CD4-positive, alpha-beta T cell (primary cell): Measurements from ENCODE around the gene ZNF627. TPM values are rescaled to one million over a fixed set of nuclear protein-coding genes. Genes with fewer than 3 reads are reported as not detected.
"Not testable (repeated sequence)": the region's sequence is repeated elsewhere in the genome, so short reads cannot be mapped to it uniquely, and the experiment has no call there.

Experiments used
- ATAC-seq: fragments of 200-7000 bp; cut with Tn5 transposase; one replicate; pipeline ENCODE4 v1.10.0; 2022; ENCODE audit warnings: mild to moderate bottlenecking; ENCODE audit not compliant: poor library complexity
- CTCF ChIA-PET: fragments of 350-600 bp; sonication (Branson Sonifier 250); formaldehyde crosslinking; loops from one replicate; lab custom pipeline; 2021; ENCODE audit warnings: antibody characterized with exemption, inconsistent platforms; lab: Charles Lee
- POLR2A ChIA-PET: fragments of 350-600 bp; sonication (Branson Sonifier 250); formaldehyde crosslinking; loops from one replicate; lab custom pipeline; 2021; ENCODE audit warnings: antibody characterized with exemption, inconsistent platforms; lab: Charles Lee
- DNase-seq, 14 experiments: peaks; one replicate each; pipeline ENCODE4 v3.0.0-alpha.2; 2013 to 2020; ENCODE audit warnings: mixed read lengths in 2 of 14
- H3K27ac ChIP-seq, 2 donors: one replicate each; pipeline versions ENCODE4 v1.5.1 to v1.7.0; 2013; ENCODE audit warnings: low read length in 2 of 2, low read depth in 1 of 2, mild to moderate bottlenecking in 1 of 2
- H3K27me3 ChIP-seq, 2 experiments: 1 replicate in 1 of 2; 2 replicates in 1 of 2; pipeline versions ENCODE4 v1.6.1 to v1.7.0; 2013; ENCODE audit warnings: low read length in 2 of 2, control low read depth in 1 of 2, mild to moderate bottlenecking in 1 of 2, moderate library complexity in 1 of 2; ENCODE audit not compliant: insufficient read depth in 2 of 2, control insufficient read depth in 1 of 2
- H3K36me3 ChIP-seq: one replicate; pipeline ENCODE4 v1.6.1; 2013; ENCODE audit warnings: low read length, control low read depth; ENCODE audit not compliant: insufficient read depth
- H3K4me1 ChIP-seq: one replicate; pipeline ENCODE4 v1.6.1; 2013; ENCODE audit warnings: low read length, control low read depth; ENCODE audit not compliant: insufficient read depth
- H3K4me3 ChIP-seq: one replicate; pipeline ENCODE4 v1.5.1; 2013; ENCODE audit warnings: mild to moderate bottlenecking, low read length, moderate library complexity
- H3K9me3 ChIP-seq, 2 experiments: 1 replicate in 1 of 2; 2 replicates in 1 of 2; pipeline versions ENCODE4 v1.6.1 to v1.7.0; 2013; ENCODE audit warnings: low read length in 2 of 2, mild to moderate bottlenecking in 2 of 2, control low read depth in 1 of 2, moderate library complexity in 1 of 2; ENCODE audit not compliant: control insufficient read depth in 1 of 2, insufficient read depth in 1 of 2
- H3K27ac Mint-ChIP-seq: one replicate; pipeline ENCODE4 v1.8.0; 2020; ENCODE audit warnings: mixed read lengths
- H3K27me3 Mint-ChIP-seq: one replicate; pipeline ENCODE4 v1.8.0; 2021; ENCODE audit warnings: mixed read lengths
- H3K36me3 Mint-ChIP-seq: one replicate; pipeline ENCODE4 v1.8.0; 2021; ENCODE audit warnings: low read depth, mixed read lengths
- H3K4me1 Mint-ChIP-seq: one replicate; pipeline ENCODE4 v1.8.0; 2021; ENCODE audit warnings: low read depth, mixed read lengths
- H3K4me3 Mint-ChIP-seq: one replicate; pipeline ENCODE4 v1.8.0; 2020; ENCODE audit warnings: mild to moderate bottlenecking, mixed read lengths
- H3K9me3 Mint-ChIP-seq: one replicate; pipeline ENCODE4 v1.8.0; 2020; ENCODE audit warnings: mixed read lengths
- intact Hi-C, 2 experiments: fragments of 100-400 bp; cut with DNase I in 1 of 2; cut with micrococcal nuclease in 1 of 2; formaldehyde crosslinking; loops; one replicate each; pipeline versions ENCODE4 v1.15.1 to v1.9.0; 2023 to 2025; cut with DNase I, micrococcal nuclease
- total RNA-seq, 174 experiments: library from RNA in 2 of 174; stranded (reverse) in 2 of 174; gene quantifications; one replicate each; pipeline ENCODE4 v1.2.3 and lab custom pipeline; 2021 to 2026
- TF ChIP-seq, protein P1 (sequence below): fragments of 200-600 bp; IDR thresholded peaks from one replicate; pipeline ENCODE4 v1.8.0; 2022; ENCODE audit warnings: antibody characterized with exemption, mild to moderate bottlenecking

ZNF627 gene
- total RNA-seq, 2 experiments from 2014 or later: 11.7 to 12.7 TPM

DNA sequence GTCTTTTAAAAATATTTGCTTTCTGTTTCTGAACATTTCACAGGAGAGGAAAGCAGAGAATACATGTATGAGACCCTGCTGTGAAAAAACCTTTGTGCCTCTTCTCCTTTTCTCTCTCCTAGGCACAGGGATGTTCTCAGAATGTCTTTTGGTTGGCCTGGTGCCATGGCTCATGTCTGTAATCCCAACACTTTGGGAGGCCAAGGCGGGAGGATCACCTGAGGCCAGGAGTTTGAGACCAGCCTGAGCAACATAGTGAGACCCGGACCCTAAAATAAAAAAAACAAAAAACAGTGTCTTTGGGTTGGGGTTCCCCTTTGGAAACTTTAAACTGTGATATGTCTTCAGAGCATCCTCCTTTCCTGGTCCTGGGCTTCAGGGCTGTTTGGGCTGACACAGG, 1.5 kb downstream of the ZNF627 start:
- Mint-ChIP-seq H3K4me1 (peaks cover 40% of the 10 kb centered on the region), H3K27ac (peak overlapping the region; percentile 90), H3K9me3 (no peaks in the 10 kb centered on the region), H3K4me3 (peak overlapping the region; percentile 64), H3K36me3 (peaks cover 27% of the 10 kb centered on the region), H3K27me3 (no peaks in the 10 kb centered on the region)
- H3K4me1 ChIP-seq: peaks cover 23% of the 10 kb centered on the region
- H3K4me3 ChIP-seq: no peak overlapping the region
- no peaks in the 10 kb centered on the region for H3K9me3 ChIP-seq
- CTCF ChIA-PET: no interaction called here
- H3K27ac ChIP-seq: no peak overlapping the region
- TF ChIP-seq, protein P1, sequence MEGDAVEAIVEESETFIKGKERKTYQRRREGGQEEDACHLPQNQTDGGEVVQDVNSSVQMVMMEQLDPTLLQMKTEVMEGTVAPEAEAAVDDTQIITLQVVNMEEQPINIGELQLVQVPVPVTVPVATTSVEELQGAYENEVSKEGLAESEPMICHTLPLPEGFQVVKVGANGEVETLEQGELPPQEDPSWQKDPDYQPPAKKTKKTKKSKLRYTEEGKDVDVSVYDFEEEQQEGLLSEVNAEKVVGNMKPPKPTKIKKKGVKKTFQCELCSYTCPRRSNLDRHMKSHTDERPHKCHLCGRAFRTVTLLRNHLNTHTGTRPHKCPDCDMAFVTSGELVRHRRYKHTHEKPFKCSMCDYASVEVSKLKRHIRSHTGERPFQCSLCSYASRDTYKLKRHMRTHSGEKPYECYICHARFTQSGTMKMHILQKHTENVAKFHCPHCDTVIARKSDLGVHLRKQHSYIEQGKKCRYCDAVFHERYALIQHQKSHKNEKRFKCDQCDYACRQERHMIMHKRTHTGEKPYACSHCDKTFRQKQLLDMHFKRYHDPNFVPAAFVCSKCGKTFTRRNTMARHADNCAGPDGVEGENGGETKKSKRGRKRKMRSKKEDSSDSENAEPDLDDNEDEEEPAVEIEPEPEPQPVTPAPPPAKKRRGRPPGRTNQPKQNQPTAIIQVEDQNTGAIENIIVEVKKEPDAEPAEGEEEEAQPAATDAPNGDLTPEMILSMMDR: no peak
- DNase-seq: no peak
- no peak for ATAC-seq
- H3K36me3 ChIP-seq: no peaks in the 10 kb centered on the region
- POLR2A ChIA-PET: interaction anchor here (0.6 kb wide), 1 partner anchor 477 kb away, joined by 3 read pairs; no protein-coding TSS in a partner anchor
- intact Hi-C loops: no loop called here
- no peaks in the 10 kb centered on the region for H3K27me3 ChIP-seq

DNA sequence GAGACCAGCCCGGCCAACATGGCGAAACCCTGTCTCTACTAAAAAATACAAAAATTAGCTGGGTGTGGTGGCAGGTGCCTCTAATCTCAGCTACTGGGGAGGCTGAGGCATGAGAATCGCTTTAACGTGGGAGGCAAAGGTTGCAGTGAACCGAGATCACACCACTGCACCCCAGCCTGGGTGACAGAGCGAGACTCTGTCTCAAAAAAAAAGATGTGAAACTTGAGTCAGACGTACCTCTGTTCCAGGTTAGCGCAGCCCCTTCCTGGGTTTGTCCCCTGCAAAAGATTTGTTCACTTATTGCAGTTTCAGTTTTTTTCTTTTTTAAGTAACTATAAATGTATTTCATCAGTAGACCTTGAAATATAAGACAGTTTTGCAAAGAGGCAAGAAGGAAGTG, 2.4 kb downstream of the ZNF627 start:
- CTCF ChIA-PET, DNase-seq, H3K9me3 Mint-ChIP-seq: not testable (repeated sequence)

DNA sequence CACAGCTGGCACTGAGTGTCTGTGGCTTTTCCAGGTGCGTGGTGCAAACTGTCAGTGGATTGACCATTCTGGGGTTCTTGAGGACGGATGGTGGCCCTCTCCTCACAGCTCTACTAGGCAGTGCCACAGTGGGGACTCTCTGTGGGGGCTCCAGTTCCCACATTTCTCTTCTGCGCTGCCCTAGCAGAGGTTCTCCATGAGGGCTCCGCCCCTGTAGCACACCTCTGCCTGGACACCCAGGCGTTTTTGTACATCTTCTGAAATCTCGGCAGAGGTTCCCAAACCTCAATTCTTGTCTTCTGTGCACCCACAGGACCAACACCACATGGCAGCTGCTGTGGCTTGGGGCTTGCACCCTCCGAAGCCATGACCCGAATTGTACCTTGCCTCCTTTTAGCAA, 9.2 kb downstream of the ZNF627 start:
- H3K9me3 ChIP-seq: peaks cover 6 to 20% of the 10 kb centered on the region in 2 experiments
- H3K27ac ChIP-seq: no peak overlapping the region
- ATAC-seq (no peak), DNase-seq (no peak)
- no peaks in the 10 kb centered on the region for H3K27me3 ChIP-seq
- H3K4me1 Mint-ChIP-seq: peaks cover 13% of the 10 kb centered on the region
- H3K4me3 Mint-ChIP-seq: no peak overlapping the region
- peaks cover 6% of the 10 kb centered on the region for H3K9me3 Mint-ChIP-seq
- intact Hi-C loops: no loop called here
- H3K36me3 Mint-ChIP-seq: peaks cover 61% of the 10 kb centered on the region
- ChIA-PET POLR2A (no interaction called here), CTCF (no interaction called here)
- H3K36me3 ChIP-seq: peaks cover 7% of the 10 kb centered on the region
- no peak overlapping the region for H3K27ac Mint-ChIP-seq
- H3K4me3 ChIP-seq: no peak overlapping the region
- TF ChIP-seq, protein P1: no peak
- H3K27me3 Mint-ChIP-seq: no peaks in the 10 kb centered on the region
- no peaks in the 10 kb centered on the region for H3K4me1 ChIP-seq

More for the DNA sequence above, 2.4 kb downstream of the ZNF627 start:
- peak overlapping the region; percentile 38 for H3K4me3 Mint-ChIP-seq
- H3K4me1 Mint-ChIP-seq: peaks cover 40% of the 10 kb centered on the region
- POLR2A ChIA-PET, H3K27ac ChIP-seq, intact Hi-C loops, H3K9me3 ChIP-seq, H3K27me3 Mint-ChIP-seq, H3K27ac Mint-ChIP-seq, ATAC-seq, H3K27me3 ChIP-seq, H3K4me3 ChIP-seq, H3K36me3 ChIP-seq: not testable (repeated sequence)
- H3K36me3 Mint-ChIP-seq: peaks cover 36% of the 10 kb centered on the region
- peaks cover 23% of the 10 kb centered on the region for H3K4me1 ChIP-seq

DNA sequence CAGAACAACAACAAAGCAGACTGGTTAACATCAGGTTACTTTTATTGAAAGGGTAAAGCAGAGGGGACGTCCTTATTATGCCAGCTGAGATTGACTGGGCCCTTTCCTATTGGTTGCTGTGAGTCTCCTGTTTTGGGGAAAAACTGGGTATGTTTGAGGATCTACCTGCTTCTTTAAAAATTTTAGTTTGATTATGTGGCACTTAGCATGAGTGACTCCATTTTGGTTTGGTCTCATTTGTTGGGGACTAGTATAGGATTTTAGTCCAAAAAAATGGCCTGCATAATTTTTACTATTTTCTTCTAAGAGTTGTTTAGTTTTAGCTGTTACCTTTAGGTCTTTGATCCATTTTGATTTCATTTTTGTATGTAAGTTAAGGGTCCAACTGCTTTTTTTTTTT, 14.4 kb downstream of the ZNF627 start:
- ChIA-PET POLR2A (no interaction called here), CTCF (no interaction called here)
- peaks cover 7% of the 10 kb centered on the region for H3K4me1 Mint-ChIP-seq
- TF ChIP-seq, protein P1: no peak
- no peak overlapping the region for H3K4me3 Mint-ChIP-seq
- Histone ChIP-seq H3K9me3 (peaks cover 7 to 25% of the 10 kb centered on the region in 2 experiments), H3K4me3 (no peak overlapping the region), H3K27me3 (no peaks in the 10 kb centered on the region), H3K27ac (no peak overlapping the region), H3K4me1 (no peaks in the 10 kb centered on the region), H3K36me3 (peaks cover 19% of the 10 kb centered on the region)
- no peaks in the 10 kb centered on the region for H3K27me3 Mint-ChIP-seq
- H3K36me3 Mint-ChIP-seq: peaks cover 67% of the 10 kb centered on the region
- DNase-seq (no peak), ATAC-seq (no peak)
- H3K9me3 Mint-ChIP-seq: peaks cover 5% of the 10 kb centered on the region
- intact Hi-C loops: no loop called here
- no peak overlapping the region for H3K27ac Mint-ChIP-seq
